ENCODE measurements around the gene NUP35.
"Not testable (repeated sequence)": the region's sequence is repeated elsewhere in the genome, so short reads cannot be mapped to it uniquely, and the experiment has no call there.

Gene NUP35

DNA sequence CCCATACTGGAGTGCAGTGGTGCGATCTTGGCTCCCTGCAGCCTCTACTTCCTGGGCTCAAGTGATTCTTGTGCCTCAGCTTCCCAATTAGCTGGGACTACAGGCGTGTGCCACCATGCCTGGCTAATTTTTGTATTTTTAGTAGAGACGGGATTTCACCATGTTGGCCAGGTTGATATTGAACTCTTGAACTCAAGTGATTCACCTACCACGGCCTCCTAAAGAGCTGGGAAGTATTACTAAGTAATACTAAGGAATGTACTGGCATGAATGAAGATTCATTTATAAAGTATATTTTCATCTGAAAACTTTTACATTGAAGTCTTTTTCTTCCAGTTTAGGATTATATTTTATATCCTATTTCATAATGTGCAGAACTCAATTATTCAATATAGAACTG lies 38.1 kb downstream of the NUP35 start:
- no peak for DNase-seq (ENCODE audit: extremely low read depth, low read depth)
- no peak overlapping the region for H3K4me3 ChIP-seq (replicated peaks; ENCODE audit: low read depth, low read length)
- TF ChIP-seq, protein P1, sequence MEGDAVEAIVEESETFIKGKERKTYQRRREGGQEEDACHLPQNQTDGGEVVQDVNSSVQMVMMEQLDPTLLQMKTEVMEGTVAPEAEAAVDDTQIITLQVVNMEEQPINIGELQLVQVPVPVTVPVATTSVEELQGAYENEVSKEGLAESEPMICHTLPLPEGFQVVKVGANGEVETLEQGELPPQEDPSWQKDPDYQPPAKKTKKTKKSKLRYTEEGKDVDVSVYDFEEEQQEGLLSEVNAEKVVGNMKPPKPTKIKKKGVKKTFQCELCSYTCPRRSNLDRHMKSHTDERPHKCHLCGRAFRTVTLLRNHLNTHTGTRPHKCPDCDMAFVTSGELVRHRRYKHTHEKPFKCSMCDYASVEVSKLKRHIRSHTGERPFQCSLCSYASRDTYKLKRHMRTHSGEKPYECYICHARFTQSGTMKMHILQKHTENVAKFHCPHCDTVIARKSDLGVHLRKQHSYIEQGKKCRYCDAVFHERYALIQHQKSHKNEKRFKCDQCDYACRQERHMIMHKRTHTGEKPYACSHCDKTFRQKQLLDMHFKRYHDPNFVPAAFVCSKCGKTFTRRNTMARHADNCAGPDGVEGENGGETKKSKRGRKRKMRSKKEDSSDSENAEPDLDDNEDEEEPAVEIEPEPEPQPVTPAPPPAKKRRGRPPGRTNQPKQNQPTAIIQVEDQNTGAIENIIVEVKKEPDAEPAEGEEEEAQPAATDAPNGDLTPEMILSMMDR (IDR thresholded peaks at IDR 0.05; ENCODE audit: low read depth, low read length, missing control alignments), result no peak

DNA sequence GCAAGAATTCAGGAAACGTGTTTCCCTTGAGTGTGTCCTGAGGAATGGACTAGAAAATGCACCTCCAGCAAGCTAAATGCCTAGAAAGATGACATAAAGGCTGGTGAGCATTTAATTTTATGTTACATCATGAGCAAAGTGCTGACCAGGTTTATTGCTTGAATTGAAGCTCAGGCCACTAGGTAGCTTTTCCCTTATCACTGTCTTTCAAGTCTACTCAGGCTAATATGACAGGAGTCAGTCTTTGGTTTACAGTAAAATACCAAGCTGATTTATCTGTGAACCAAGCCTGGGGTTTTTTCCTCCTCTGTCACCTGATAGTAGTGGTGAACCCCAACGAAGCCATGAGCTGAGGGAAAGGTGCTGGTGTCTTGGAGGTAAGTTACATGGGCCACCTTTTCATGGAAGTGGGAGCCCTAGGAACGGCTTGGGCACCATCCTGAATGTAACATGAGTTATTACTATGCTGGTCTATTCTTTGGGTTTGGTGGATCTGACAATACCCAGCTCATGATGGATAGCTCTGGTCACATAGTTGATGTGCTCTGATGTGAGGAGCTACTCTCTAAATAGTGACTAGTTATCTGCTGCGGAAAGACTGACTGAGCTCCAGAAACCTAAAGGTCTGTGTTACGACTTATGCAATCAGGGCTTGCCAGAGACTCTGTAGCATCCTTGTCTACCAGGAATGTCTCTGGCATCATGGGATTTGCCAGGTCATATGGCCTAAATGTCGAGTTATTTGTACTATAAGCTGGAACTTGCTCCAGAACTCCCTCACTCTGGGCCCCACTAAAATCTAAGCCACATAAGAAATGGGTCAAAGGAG lies 39.8 kb downstream of the NUP35 start:
- DNase-seq (ENCODE audit: extremely low read depth, low read depth), result no peak
- H3K4me3 ChIP-seq (replicated peaks; ENCODE audit: low read depth, low read length), result no peak overlapping the region
- TF ChIP-seq, protein P1 (IDR thresholded peaks at IDR 0.05; ENCODE audit: low read depth, low read length, missing control alignments), result no peak

DNA sequence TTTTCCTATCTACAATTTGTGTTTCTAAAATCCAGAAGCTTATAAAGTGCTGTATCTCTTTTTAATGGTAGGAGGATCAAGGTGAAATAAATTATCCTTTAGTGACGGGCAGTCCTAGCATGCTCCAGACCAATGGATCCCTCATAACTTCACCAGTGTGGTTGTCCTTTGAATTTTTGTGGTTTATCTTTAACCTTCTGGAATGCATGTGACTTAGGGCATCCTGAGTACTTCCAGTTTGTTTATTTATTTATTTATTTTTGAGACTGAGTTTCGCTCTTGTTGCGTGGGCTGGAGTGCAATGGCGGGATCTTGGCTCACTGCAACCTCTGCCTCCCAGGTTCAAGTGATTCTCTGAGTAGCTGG lies 40.4 kb downstream of the NUP35 start:
- TF ChIP-seq, protein P1 (IDR thresholded peaks at IDR 0.05; ENCODE audit: low read depth, low read length, missing control alignments), result no peak
- peak; percentile 4 for DNase-seq (ENCODE audit: extremely low read depth, low read depth)
- H3K4me3 ChIP-seq (replicated peaks; ENCODE audit: low read depth, low read length), result no peak overlapping the region

DNA sequence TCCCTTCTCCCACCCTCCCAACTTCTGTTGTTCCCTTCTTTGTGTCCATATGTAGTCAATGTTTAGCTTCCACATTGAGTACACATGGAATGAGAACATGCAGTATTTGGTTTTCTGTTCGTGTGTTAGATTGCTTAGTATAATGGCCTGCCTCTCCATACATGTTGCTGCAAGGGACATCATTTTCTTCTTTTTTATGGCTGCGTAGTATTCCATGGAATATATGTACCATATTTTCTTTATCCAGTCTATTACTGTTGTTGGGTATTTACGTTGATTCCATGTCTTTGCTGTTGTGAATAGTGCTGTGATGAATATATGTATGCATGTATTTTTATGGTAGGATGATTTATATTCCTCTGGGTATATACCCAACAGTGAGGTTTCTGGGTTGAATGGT lies 42.0 kb downstream of the NUP35 start:
- H3K4me3 ChIP-seq (replicated peaks; ENCODE audit: low read depth, low read length), result no peak overlapping the region
- no peak for DNase-seq (ENCODE audit: extremely low read depth, low read depth)
- TF ChIP-seq, protein P1 (IDR thresholded peaks at IDR 0.05; ENCODE audit: low read depth, low read length, missing control alignments), result no peak

DNA sequence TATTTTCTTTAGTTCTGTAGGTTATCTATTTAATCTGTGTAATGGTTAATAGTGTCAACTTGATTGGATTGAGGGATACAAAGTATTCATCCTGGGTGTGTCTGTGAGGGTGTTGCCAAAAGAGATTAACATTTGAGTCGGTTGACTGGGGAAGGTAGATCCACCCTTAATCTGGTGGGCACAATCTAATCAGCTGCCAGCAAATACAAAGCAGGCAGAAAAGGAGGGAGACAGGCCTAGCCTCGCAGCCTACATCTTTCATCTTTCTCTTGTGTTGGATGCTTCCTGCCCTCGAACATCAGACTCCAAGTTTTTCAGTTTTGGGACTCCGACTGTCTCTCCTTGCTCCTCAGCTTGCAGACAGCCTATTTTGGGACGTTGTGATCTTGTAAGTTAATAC lies 42.7 kb downstream of the NUP35 start:
- H3K4me3 ChIP-seq (replicated peaks; ENCODE audit: low read depth, low read length); DNase-seq (ENCODE audit: extremely low read depth, low read depth): not testable (repeated sequence)

DNA sequence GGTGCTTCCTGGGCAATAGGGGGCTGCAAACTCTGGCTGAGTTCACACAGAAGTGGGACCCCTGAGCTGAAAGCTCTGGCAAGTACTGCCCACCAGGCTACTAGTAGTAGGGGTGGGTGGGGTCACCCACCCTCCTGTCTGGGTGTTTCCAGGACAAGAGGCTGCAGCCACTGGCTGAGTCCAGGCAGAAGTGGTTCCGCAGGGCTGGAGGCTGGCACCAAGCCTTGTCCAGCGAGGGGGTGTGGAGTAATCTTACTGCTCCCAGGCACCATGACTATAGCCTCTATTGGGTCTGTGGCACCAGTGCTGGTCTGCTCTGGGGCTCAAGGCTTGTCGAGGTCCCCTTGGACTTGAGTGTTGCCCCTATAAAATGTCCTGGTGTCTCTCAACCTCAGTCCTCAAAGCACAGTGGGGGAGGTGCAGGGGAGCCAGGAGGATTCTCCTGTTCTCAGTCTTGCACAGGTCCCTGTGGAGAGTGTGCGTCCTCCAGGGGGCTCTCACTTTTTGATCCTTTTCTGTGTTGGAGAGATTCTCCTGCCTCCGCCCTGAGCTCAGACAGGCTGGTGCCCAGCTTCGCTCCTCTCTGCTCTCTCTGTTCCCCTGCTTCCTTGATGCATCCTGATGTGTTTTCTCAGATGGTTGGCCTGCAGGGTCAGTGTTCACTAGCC lies 48.1 kb downstream of the NUP35 start:
- no peak overlapping the region for H3K4me3 ChIP-seq (replicated peaks; ENCODE audit: low read depth, low read length)
- TF ChIP-seq, protein P1 (IDR thresholded peaks at IDR 0.05; ENCODE audit: low read depth, low read length, missing control alignments), result no peak
- DNase-seq (ENCODE audit: extremely low read depth, low read depth), result no peak

DNA sequence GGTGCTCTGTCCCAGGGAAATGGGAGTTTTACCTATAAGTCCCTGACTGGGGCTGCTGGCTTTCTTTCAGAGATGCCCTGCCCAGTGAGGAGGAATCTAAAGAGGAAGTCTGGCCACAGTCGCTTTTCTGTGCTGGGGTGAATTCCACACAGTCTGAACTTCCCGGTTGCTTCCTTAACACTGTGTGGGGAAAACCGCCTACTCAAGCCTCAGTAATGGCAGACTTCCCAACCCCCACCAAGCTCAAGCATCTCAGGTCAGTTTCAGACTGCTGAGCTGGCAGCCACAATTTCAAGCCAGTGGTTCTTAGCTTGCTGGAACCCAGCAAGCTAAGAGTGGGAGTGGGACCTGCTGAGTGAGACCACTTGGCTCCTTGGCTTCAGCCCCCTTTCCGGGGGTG lies 54.9 kb downstream of the NUP35 start:
- DNase-seq (ENCODE audit: extremely low read depth, low read depth), result no peak
- TF ChIP-seq, protein P1 (IDR thresholded peaks at IDR 0.05; ENCODE audit: low read depth, low read length, missing control alignments), result no peak
- H3K4me3 ChIP-seq (replicated peaks; ENCODE audit: low read depth, low read length), result no peak overlapping the region
